ENCODE data around the gene YPEL2.
"Not testable (repeated sequence)": the region's sequence is repeated elsewhere in the genome, so short reads cannot be mapped to it uniquely, and the experiment has no call there.

The YPEL2 gene

DNA sequence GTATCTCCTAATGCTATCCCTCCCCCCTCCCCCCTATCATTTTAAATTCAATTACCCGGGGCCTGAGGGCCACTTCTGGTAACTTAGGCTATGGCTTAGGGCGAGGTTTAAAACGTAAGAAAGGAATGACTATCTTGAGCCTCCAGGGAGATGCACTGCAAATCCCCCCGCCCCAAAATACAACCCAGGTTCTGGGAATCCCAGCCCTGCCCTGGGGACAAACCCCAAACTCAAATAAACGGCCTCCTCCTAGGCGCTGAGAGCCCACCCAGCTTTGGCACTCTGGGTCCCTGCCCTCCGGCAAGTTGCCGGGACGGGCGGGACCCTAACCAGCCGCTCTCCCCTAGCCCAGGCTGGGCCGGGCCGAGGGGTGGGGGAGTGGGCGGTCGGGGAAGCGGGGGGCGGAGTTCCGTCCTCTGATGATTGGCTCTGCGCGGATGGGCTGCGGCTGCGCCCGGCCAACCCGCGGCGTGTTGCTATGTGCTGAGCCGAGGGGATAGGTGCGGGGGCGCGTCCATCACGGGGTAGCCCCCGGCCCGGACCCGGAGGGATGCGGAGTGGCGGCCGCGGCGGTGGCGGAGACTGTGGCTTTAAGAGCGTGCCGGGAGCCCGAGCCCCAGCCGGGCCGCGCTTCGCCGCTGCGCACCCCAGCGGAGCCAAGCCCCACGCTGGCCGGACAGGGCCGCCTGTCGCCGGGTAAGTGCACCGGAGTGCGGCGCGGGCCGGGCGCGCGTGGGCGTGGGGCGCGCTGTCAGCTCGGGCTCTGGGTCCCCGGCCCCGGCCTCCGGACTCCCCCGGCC is at the start of gene YPEL2:
YPEL2 (plus strand) TSS at position 527 of the 800 bp plus-strand sequence. CDS start 21,755 bp downstream, outside the sequence.
- Histone ChIP-seq H3K9me3 (replicated peaks in 1 of 11) (no peaks in the 10 kb centered on the region), H3K36me3 (no peaks in the 10 kb centered on the region), H3K4me2 (peak within 1 kb of the TSS; percentile 81 to 97 (median 91)), H3K27ac (peak within 1 kb of the TSS; percentile 60 to 94 (median 83)), H3K27me3 (peaks cover 0 to 13% (median 0%) of the 10 kb centered on the region in 11 experiments; a peak in 4 of 22 replicates), H3K9ac (peak within 1 kb of the TSS; percentile 82 to 98 (median 87)), H3K4me1 (peaks cover 28 to 74% (median 51%) of the 10 kb centered on the region in 10 experiments), H4K20me1 (peaks cover 23 to 45% (median 36%) of the 10 kb centered on the region in 11 experiments; a peak in 21 of 22 replicates), H3K4me3 (peak within 1 kb of the TSS; percentile 76 to 98 (median 96))
- TF ChIP-seq Cebpa-rat (IDR thresholded peaks at IDR 0.05): no peak

DNA sequence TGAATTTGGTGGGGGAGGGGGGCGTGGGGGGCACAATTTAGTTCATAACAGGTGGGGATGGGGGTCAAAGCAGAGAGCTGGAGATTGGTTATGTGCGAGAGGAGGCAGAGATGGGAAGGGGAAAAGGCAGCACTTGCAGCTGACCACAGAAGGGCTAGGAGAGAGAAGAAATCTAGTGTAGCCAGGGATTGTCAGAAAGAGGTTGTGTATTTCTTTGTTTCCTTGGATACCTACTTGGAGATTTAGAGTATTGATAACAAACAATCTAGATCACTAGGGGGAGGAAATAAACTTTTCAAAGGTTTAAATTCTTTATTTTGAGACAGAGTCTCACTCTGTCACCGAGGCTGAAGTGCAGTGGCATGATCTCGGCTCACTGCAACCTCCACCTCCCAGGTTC is 47.1 kb upstream of the YPEL2 start:
- Histone ChIP-seq H3K27me3 (no peaks in the 10 kb centered on the region), H3K9me3 (replicated peaks in 1 of 11) (peaks cover 0 to 17% (median 4%) of the 10 kb centered on the region in 11 experiments; a peak in 9 of 22 replicates), H3K27ac (peak overlapping the region in 4 of 11 experiments; percentile 17 to 96 (median 82); a peak in 6 of 22 replicates), H3K36me3 (no peaks in the 10 kb centered on the region; a peak in 2 of 22 replicates), H3K4me3 (no peak overlapping the region), H3K9ac (peak overlapping the region in 1 of 11 experiments; percentile 21; a peak in 1 of 22 replicates), H3K4me1 (peaks cover 20 to 70% (median 31%) of the 10 kb centered on the region in 10 experiments), H3K4me2 (0 out of 22 replicates have a peak overlapping the region, but pooled peaks of 1 of the 11 experiments have one; percentile 0), H4K20me1 (no peaks in the 10 kb centered on the region)
- no peak for TF ChIP-seq Cebpa-rat (IDR thresholded peaks at IDR 0.05)

DNA sequence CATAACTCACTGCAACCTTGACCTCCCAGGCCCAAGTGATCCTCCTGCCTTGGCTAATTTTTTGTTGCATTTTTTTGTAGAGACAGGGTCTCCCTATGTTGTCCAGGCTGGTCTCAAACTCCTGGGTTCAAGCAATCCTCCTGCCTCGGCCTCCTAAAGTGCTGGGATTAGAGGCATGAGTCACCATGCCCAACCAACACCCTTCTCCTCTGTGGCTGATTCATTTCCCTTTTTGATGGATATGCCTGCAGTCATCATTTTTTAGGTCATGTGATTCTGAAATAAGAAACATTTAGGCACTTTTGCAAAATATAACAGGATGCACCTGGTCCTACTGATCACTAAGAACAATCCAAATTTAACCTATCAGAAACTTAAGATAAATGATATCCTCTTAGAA is 44.0 kb upstream of the YPEL2 start:
- Histone ChIP-seq H3K36me3 (no peaks in the 10 kb centered on the region), H3K27me3 (no peaks in the 10 kb centered on the region), H3K4me1 (peaks cover 50 to 100% (median 63%) of the 10 kb centered on the region in 10 experiments), H3K4me3 (no peak overlapping the region), H3K4me2 (peak overlapping the region in 10 of 11 experiments; percentile 18 to 73 (median 66); a peak in 17 of 22 replicates), H3K9ac (peak overlapping the region in 10 of 11 experiments; percentile 46 to 86 (median 76); a peak in 18 of 22 replicates), H3K9me3 (replicated peaks in 1 of 11) (peaks cover 0 to 10% (median 4%) of the 10 kb centered on the region in 11 experiments; a peak in 8 of 22 replicates), H3K27ac (peak overlapping the region; percentile 84 to 96 (median 93)), H4K20me1 (no peaks in the 10 kb centered on the region)
- TF ChIP-seq Cebpa-rat (IDR thresholded peaks at IDR 0.05): peak in 4 of 11 experiments; percentile 6 to 71 (median 58); a peak in 3 of 22 replicates

DNA sequence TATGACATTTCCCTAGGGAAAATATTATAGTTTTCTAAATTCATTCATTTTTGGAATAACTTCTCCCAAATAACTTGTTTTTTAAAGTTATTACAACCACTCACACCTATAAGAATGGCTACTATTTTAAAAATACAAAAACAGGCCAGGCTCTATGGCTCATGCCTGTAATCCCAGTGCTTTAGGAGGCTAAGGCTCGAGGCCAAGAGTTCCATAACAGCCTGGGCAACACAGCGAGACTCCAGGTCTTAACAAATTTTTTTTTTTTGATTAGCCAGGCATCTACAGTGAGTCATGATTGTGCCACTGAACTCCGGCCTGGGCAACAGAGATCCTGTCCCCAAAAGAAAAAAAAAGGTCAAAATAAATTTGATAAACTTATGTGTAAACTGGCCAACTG is 43.6 kb upstream of the YPEL2 start:
- H3K4me3 ChIP-seq: no peak overlapping the region
- H3K9me3 ChIP-seq (replicated peaks in 1 of 11): peaks cover 0 to 10% (median 4%) of the 10 kb centered on the region in 11 experiments; a peak in 8 of 22 replicates
- H3K9ac ChIP-seq: peak overlapping the region; percentile 66 to 86 (median 76); a peak in 21 of 22 replicates
- no peaks in the 10 kb centered on the region for H3K27me3 ChIP-seq
- peaks cover 55 to 97% (median 66%) of the 10 kb centered on the region in 10 experiments for H3K4me1 ChIP-seq
- no peaks in the 10 kb centered on the region for H4K20me1 ChIP-seq
- H3K4me2 ChIP-seq: peak overlapping the region; percentile 37 to 73 (median 65); a peak in 19 of 22 replicates
- H3K36me3 ChIP-seq: no peaks in the 10 kb centered on the region
- no peak for TF ChIP-seq Cebpa-rat (IDR thresholded peaks at IDR 0.05)
- H3K27ac ChIP-seq: peak overlapping the region; percentile 84 to 96 (median 93)

- Histone ChIP-seq H3K9ac (peak overlapping the region; percentile 28 to 63 (median 40); a peak in 15 of 22 replicates), H3K36me3 (no peaks in the 10 kb centered on the region), H3K4me3 (no peak overlapping the region), H3K4me1 (peaks cover 65 to 86% (median 77%) of the 10 kb centered on the region in 10 experiments), H3K9me3 (replicated peaks in 1 of 11) (peaks cover 0 to 10% (median 4%) of the 10 kb centered on the region in 11 experiments; a peak in 8 of 22 replicates), H3K27ac (peak overlapping the region; percentile 51 to 96 (median 92); a peak in 21 of 22 replicates), H4K20me1 (no peaks in the 10 kb centered on the region), H3K27me3 (no peaks in the 10 kb centered on the region), H3K4me2 (peak overlapping the region; percentile 53 to 73 (median 65))
- TF ChIP-seq Cebpa-rat (IDR thresholded peaks at IDR 0.05): no peak
These were observed 41.5 kb upstream of the YPEL2 start for GRCh38 chr17:59289981-59290301.

- Histone ChIP-seq H3K9me3 (replicated peaks in 1 of 11) (peaks cover 0 to 10% (median 4%) of the 10 kb centered on the region in 11 experiments; a peak in 8 of 22 replicates), H3K27ac (peak overlapping the region; percentile 51 to 96 (median 92); a peak in 21 of 22 replicates), H3K4me2 (peak overlapping the region; percentile 53 to 73 (median 65)), H3K4me1 (peaks cover 67 to 91% (median 80%) of the 10 kb centered on the region in 10 experiments), H3K9ac (peak overlapping the region in 10 of 11 experiments; percentile 28 to 63 (median 41); a peak in 14 of 22 replicates)
- not testable (repeated sequence) for H3K4me3 ChIP-seq, H4K20me1 ChIP-seq, H3K27me3 ChIP-seq, H3K36me3 ChIP-seq
These were observed 41.0 kb upstream of the YPEL2 start for GRCh38 chr17:59290302-59290998.

DNA sequence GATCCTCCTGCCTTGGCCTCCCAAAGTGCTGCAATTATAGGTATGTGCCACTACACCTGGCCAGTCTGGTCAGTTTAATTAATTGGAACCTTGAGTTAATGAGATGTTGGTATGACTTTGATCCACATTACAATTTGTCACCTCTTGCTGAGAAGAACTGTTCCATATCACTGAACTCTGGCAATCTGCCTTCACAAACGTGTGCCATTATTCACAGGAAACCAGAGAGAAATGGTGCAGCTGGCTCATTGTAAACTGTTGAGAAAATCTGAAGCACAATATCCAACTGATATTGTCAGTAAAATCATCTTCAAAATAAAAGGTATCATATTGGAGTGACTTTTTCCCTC is 39.3 kb upstream of the YPEL2 start:
- H3K9ac ChIP-seq: peak overlapping the region in 3 of 11 experiments; percentile 22 to 49 (median 42); a peak in 2 of 22 replicates
- H3K27me3 ChIP-seq: no peaks in the 10 kb centered on the region
- peak overlapping the region in 9 of 11 experiments; percentile 84 to 96 (median 92); a peak in 17 of 22 replicates for H3K27ac ChIP-seq
- H3K36me3 ChIP-seq: no peaks in the 10 kb centered on the region
- peaks cover 50 to 85% (median 69%) of the 10 kb centered on the region in 10 experiments for H3K4me1 ChIP-seq
- no peaks in the 10 kb centered on the region for H4K20me1 ChIP-seq
- H3K9me3 ChIP-seq (replicated peaks in 1 of 11): peaks cover 0 to 10% (median 3%) of the 10 kb centered on the region in 11 experiments; a peak in 8 of 22 replicates
- no peak overlapping the region for H3K4me3 ChIP-seq
- TF ChIP-seq Cebpa-rat (IDR thresholded peaks at IDR 0.05): no peak
- peak overlapping the region in 9 of 11 experiments; percentile 27 to 71 (median 65); a peak in 16 of 22 replicates for H3K4me2 ChIP-seq

DNA sequence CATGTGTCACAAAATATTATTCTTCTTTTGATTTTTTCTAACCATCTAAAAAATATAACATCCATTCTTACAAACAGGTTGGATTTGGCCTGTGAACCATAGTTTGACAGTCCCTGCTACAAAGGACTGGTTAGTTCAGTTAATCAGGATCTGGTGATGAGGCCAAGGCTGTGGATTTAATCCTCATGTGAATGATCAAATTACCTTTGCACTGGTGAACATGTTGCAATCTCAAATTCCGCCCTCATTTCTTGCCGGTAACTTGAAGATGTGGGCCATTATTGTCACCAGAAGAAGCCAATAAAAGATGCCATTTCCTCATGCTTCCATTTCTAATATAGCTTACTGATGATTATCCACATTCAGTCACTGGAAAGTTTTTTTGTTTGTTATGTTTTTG is 35.3 kb upstream of the YPEL2 start:
- H3K9me3 ChIP-seq (replicated peaks in 1 of 11): no peaks in the 10 kb centered on the region
- H3K9ac ChIP-seq: no peak overlapping the region
- H3K4me3 ChIP-seq: no peak overlapping the region
- H4K20me1 ChIP-seq: no peaks in the 10 kb centered on the region
- H3K27me3 ChIP-seq: no peaks in the 10 kb centered on the region
- peaks cover 20 to 44% (median 33%) of the 10 kb centered on the region in 10 experiments for H3K4me1 ChIP-seq
- H3K36me3 ChIP-seq: no peaks in the 10 kb centered on the region
- TF ChIP-seq Cebpa-rat (IDR thresholded peaks at IDR 0.05): no peak
- no peak overlapping the region for H3K27ac ChIP-seq
- no peak overlapping the region for H3K4me2 ChIP-seq
